Nephron (organoid): ENCODE data around the gene THOC6.

Experiments used
- H3K27ac Mint-ChIP-seq, 3 experiments: 2 replicates each; pipeline ENCODE4 v1.8.0; 2020; ENCODE audit warnings: mixed read lengths in 3 of 3, mild to moderate bottlenecking in 2 of 3, moderate library complexity in 1 of 3
- H3K27me3 Mint-ChIP-seq: 2 replicates; pipeline ENCODE4 v1.8.0; 2021; ENCODE audit warnings: low read depth, mild to moderate bottlenecking, moderate library complexity, mixed read lengths
- H3K36me3 Mint-ChIP-seq: 2 replicates; pipeline ENCODE4 v1.8.0; 2020; ENCODE audit warnings: low read depth, mixed read lengths
- H3K4me1 Mint-ChIP-seq: 2 replicates; pipeline ENCODE4 v1.8.0; 2020; ENCODE audit warnings: mixed read lengths
- H3K4me3 Mint-ChIP-seq, 3 experiments: 2 replicates each; pipeline ENCODE4 v1.8.0; 2020; ENCODE audit warnings: mild to moderate bottlenecking in 3 of 3, mixed read lengths in 3 of 3, moderate library complexity in 2 of 3
- H3K9me3 Mint-ChIP-seq: 2 replicates; pipeline ENCODE4 v1.8.0; 2020; ENCODE audit warnings: mixed read lengths
- CTCF ChIP-seq, 3 experiments: fragments of 200-600 bp; sonication (generic); IDR thresholded peaks; one replicate each; pipeline ENCODE4 v1.5.0; 2021; ENCODE audit warnings: antibody characterized with exemption in 3 of 3; ENCODE audit not compliant: unreplicated experiment in 3 of 3

THOC6 gene

GRCh38 chr16:3014971-3015370, 8.9 kb upstream of the THOC6 start:
- peaks cover 78% of the 10 kb centered on the region for H3K27me3 Mint-ChIP-seq
- H3K9me3 Mint-ChIP-seq, result no peaks in the 10 kb centered on the region
- H3K4me1 Mint-ChIP-seq, result peaks cover 2% of the 10 kb centered on the region
- H3K4me3 Mint-ChIP-seq, result peak overlapping the region in 2 of 3 experiments; percentile 18 to 41
- TF ChIP-seq CTCF (IDR thresholded peaks at IDR 0.05; ENCODE audit: unreplicated experiment in 3 of 3), result no peak
- no peak overlapping the region for H3K27ac Mint-ChIP-seq
- H3K36me3 Mint-ChIP-seq, result no peaks in the 10 kb centered on the region

GRCh38 chr16:3015865-3016521, 7.8 kb upstream of the THOC6 start:
- Mint-ChIP-seq H3K27ac (peak overlapping the region in 1 of 3 experiments; percentile 65), H3K4me3 (peak overlapping the region; percentile 58 to 77 (median 63)), H3K9me3 (no peaks in the 10 kb centered on the region), H3K27me3 (peaks cover 72% of the 10 kb centered on the region), H3K36me3 (no peaks in the 10 kb centered on the region), H3K4me1 (peaks cover 4% of the 10 kb centered on the region)
- no peak for TF ChIP-seq CTCF (IDR thresholded peaks at IDR 0.05; ENCODE audit: unreplicated experiment in 3 of 3)

- Mint-ChIP-seq H3K9me3 (no peaks in the 10 kb centered on the region), H3K27ac (peak overlapping the region in 1 of 3 experiments; percentile 78), H3K4me3 (peak overlapping the region; percentile 61 to 73 (median 70)), H3K36me3 (no peaks in the 10 kb centered on the region), H3K27me3 (peaks cover 67% of the 10 kb centered on the region), H3K4me1 (peaks cover 17% of the 10 kb centered on the region)
- TF ChIP-seq CTCF (IDR thresholded peaks at IDR 0.05; ENCODE audit: unreplicated experiment in 3 of 3), result no peak
These were observed 6.5 kb upstream of the THOC6 start for GRCh38 chr16:3017344-3017743.

- peak within 1 kb of the TSS in 2 of 3 experiments; percentile 61 to 92 for H3K27ac Mint-ChIP-seq
- TF ChIP-seq CTCF (IDR thresholded peaks at IDR 0.05; ENCODE audit: unreplicated experiment in 3 of 3), result peak; percentile 36 to 58 (median 47)
These were observed 5.9 kb upstream of the THOC6 start, which contains the start of gene CLDN6 for GRCh38 chr16:3017794-3018506. Gene CLDN6 (minus strand): TSS chr16:3018183. CDS start chr16:3016021, 2,162 bp downstream.

GRCh38 chr16:3019594-3020246, 4.1 kb upstream of the THOC6 start:
- Mint-ChIP-seq H3K9me3 (no peaks in the 10 kb centered on the region), H3K27me3 (peaks cover 43% of the 10 kb centered on the region), H3K4me1 (peaks cover 33% of the 10 kb centered on the region), H3K4me3 (peak overlapping the region; percentile 89 to 92 (median 92)), H3K36me3 (peaks cover 3% of the 10 kb centered on the region), H3K27ac (peak overlapping the region in 2 of 3 experiments; percentile 87 to 94)
- no peak for TF ChIP-seq CTCF (IDR thresholded peaks at IDR 0.05; ENCODE audit: unreplicated experiment in 3 of 3)

More at GRCh38 chr16:3017794-3018506, 5.9 kb upstream of the THOC6 start, which contains the start of gene CLDN6:
- Mint-ChIP-seq H3K36me3 (no peaks in the 10 kb centered on the region), H3K27me3 (peaks cover 61% of the 10 kb centered on the region), H3K4me1 (peaks cover 23% of the 10 kb centered on the region), H3K4me3 (peak within 1 kb of the TSS; percentile 79 to 86 (median 83)), H3K9me3 (no peaks in the 10 kb centered on the region)
